Adrenal gland (tissue), 5 donors: ENCODE measurements around the gene DMD.

ENCODE experiments used
- CTCF ChIP-seq, 6 experiments: fragments of 450-650 bp in 4 of 6; fragments of 200-600 bp in 2 of 6; sonication (generic) in 1 of 6; IDR thresholded peaks; 1 replicate in 5 of 6; 2 replicates in 1 of 6; pipeline versions ENCODE4 v1.5.1 to v1.8.0; 2016 to 2021; ENCODE audit warnings: antibody characterized with exemption in 6 of 6, mild to moderate bottlenecking in 2 of 6, moderate library complexity in 1 of 6
- POLR2A ChIP-seq, 2 donors: fragments of 450-650 bp; IDR thresholded peaks; one replicate each; pipeline ENCODE4 v1.6.1; 2017; ENCODE audit warnings: antibody characterized with exemption in 2 of 2, mild to moderate bottlenecking in 2 of 2, moderate library complexity in 1 of 2
- donor health status: DM: no; HTN: no; CAD: no.

DNA sequence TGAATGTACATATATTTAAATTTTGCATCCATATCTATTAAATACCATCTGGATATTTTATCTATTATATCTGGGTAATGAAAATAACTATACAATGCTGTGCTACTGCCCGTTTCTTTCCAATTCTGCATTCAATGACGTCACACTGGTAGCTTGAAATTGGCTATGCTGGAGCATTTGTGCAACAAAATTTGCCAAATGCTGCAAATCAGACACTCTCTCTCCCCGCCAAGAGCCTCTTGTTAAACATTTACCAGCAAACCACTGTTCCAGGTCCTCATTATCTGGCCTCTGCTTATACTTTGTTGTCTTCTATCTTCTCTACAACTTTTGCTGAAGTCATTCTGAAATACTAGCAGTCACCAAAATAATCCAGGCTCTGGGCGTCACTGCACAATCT, 1201.1 kb downstream of the DMD start:
- no peak for TF ChIP-seq POLR2A (IDR thresholded peaks at IDR 0.05)
- no peak for TF ChIP-seq CTCF (IDR thresholded peaks at IDR 0.05)
